GM15510 (cell line): ENCODE measurements around the gene PHOX2A.

Experiments used
- POLR2A ChIP-seq: IDR thresholded peaks from 3 replicates; pipeline ENCODE4 v1.6.1; 2011; ENCODE audit warnings: borderline replicate concordance; ENCODE audit not compliant: insufficient read length; ENCODE audit errors: extremely low read depth

PHOX2A gene

DNA sequence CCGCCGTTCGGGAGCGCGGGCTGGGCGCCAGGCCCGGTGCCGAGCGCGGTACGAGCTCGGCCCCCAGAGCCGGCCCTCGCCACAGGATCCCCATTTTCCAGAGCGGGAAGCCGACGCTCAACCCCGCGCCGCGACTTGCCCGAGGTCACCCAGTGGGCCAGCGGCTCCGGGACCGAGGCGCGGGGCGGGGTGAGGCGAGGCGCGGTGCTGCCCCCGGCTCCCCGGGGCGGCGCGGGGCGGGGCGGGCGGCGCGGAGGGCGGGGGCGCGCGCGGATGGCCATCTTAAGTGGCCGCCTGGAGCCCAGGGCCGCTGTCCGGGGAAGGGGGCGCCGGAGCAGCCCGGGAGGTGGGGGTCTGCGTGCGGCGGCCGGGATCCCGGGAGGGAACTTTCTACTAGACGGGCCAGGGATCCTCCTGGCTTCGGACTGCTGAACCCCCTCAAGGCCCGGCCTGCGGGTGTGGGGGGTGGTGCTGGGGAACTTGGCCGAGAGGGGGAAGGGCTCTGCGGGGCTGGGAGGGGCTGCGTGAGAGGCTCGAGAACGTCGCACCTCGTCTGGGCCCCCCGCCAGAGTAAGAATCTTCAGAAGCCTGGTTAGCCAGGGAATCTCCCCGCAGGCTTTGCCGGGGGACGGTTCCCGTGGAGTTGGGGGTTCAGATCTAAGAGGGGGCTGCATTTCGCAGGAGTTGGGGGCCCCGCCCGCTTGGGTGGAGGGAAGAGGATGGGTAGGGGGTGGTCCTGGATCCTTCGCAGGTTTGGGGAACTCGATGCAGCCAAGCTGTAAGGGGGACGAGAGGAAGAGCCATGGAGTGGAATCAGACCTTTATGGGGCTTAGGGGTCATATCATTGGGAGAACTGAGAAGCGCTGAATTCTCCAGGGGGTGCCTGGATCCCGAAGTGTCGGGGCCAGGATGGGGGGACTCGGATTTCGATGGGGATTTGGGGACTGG is 20.1 kb downstream of the PHOX2A start:
- peak; percentile 52 for TF ChIP-seq POLR2A

DNA sequence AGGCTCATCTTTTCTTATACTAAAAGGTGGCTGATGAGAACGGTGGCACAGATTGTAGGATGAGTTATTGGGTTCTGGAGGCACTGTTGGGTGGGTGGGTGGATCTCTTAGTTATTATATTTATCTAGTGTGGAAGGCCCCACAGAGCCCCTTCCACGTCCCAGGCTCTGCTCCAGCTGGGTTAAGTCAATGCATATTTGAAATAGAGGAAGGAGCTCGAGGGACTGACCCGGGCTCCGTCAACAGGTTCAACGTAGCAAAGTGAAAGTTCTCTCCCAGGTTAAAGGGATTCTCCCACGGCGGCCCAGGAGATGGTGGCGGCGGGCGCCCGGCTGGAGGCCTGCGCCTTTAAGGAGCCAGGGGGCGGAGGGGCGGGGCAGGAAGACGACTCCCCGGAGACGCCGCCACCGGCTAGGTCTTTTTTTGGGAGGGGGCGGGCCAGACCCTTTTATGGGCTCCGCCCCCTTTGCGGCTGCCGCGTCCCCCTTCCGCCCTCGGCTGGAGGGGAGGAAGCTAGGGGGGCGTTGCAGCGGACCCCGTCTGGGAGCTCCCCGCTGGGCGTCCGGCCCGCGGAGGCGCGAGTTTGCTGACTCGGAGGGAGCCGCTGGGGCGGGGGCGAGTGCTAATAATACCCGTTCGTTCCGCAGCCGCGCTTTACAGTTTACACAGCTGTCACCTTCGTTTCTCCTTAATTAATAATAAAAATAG is 20.9 kb downstream of the PHOX2A start:
- peak; percentile 55 for TF ChIP-seq POLR2A

DNA sequence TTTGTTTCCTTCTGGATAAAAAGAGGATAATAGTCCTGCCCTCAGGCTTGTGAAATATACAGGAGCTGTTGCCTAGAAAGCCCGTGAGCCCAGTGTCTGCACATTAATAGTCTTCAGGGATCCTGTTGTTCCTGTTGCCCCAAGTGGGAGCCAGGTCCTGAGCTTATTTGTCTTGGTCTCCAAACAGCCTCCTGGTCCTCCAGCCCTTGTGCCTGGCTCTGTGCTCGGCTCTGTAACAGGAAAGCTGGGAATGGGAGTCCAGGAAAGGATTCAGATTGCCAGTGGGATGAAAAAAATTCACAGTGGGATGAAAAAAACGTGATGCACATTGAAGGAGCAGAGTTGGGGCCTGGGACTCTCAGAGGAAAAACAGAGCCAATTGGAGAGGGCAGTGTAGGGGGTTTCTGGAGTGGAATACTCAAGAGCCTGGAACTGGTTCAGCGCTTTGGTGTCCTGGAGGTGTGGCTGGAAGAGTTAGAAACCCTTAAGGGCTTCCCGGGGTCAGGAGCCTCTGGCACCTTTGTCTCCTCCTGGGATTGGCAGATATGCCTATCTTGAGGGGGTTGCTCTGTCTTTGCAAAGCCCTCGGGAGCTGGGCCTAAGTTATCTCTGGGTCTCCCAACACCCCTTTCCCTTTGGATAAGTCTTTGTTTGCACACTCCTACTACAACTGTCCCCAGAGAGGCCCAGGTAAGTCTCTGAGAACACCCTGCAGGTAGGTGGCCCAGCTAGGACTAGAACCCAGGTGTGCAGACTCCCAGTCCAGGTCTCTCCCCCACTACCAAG is 21.7 kb downstream of the PHOX2A start:
- no peak for TF ChIP-seq POLR2A

DNA sequence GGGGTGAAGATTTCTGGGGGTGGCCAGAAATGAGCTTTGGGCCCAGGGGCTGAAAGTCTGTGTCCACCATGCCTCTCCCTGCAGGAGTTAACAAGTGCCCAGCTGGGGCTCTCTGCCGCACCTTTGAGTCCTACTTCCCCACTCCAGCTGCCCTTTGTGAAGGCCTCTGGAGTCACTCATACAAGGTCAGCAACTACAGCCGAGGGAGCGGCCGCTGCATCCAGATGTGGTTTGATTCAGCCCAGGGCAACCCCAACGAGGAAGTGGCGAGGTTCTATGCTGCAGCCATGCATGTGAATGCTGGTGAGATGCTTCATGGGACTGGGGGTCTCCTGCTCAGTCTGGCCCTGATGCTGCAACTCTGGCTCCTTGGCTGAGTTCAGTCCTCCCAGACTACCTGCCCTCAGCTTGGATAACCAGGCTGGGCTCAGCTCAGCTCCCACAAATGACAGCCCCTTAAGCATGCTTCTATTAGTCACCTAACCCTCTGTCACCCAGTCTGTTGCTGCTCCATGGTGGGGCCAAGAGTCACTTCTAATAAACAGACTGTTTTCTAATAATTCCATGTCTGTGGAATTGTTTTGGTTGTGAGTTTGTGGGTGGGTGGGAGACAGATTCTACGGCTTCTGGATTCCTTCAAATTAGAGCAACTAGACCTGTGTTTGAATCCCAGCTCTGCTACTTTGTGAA is 22.4 kb downstream of the PHOX2A start:
- no peak for TF ChIP-seq POLR2A

DNA sequence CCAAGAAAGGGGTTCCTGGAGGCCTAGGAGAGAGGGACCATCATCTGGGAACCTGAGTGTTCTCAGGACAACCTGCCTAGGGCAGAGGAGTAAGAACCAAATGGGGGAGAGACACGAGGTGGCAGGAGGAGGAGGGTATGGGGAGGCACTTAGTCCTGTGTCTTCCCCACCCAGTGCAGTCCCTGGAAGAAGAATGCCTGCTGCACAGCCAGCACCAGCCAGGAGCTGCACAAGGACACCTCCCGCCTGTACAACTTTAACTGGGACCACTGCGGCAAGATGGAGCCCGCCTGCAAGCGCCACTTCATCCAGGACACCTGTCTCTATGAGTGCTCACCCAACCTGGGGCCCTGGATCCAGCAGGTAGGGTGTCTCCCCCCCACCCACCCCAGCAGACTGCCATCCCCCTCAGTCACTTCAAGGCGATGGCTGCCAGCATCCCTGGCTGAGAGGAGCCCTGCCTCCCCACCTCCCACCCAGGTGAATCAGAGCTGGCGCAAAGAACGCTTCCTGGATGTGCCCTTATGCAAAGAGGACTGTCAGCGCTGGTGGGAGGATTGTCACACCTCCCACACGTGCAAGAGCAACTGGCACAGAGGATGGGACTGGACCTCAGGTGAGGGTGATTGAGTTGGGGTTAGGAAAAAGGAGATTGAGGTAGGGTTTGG is 23.1 kb downstream of the PHOX2A start:
- TF ChIP-seq POLR2A = no peak

DNA sequence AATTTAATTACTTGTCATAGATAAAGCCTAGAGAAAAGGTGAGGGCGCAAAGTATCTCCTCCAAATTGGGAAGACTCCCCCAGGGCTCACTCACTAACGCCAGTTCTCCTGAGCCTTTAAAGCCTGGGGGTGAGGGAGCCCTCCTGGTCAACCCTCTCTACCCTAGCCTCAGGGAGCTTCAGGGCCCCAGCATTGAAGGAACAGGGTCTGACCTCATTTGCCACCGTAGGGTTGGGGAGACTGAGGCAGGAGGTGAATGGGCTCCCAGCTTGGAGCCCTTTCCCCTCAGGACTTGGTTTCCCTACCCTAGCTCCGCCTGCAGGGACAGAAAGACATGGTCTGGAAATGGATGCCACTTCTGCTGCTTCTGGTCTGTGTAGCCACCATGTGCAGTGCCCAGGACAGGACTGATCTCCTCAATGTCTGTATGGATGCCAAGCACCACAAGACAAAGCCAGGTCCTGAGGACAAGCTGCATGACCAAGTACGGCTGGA is 25.7 kb downstream of the PHOX2A start:
- no peak for TF ChIP-seq POLR2A

GRCh38 chr11:72217841-72218240 is 26.1 kb downstream of the PHOX2A start:
- no peak for TF ChIP-seq POLR2A

DNA sequence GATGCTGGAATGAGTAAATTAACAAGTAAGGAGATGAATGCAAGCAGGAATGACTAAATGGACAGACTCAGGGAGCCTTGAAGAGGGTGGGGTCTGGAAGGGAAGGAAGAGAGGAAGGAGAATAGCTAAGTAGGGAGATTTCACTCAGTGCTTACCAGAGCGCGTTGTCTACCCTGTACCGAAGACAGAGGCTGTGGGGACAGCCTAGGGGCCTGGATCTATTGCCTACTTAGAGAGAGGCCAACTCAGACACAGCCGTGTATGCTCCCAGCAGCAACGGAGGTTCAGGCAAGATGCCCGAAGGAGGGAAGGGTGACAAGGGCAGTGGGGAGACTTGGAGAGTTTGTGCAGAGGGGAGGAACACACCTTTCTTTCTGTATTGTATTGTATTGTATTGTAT is 27.3 kb downstream of the PHOX2A start, which contains the start of gene FOLR2:
TSS of gene FOLR2 (plus strand) at position 157 of the 400 bp plus-strand sequence. CDS start 1,791 bp downstream, outside the sequence.
- TF ChIP-seq POLR2A = no peak

DNA sequence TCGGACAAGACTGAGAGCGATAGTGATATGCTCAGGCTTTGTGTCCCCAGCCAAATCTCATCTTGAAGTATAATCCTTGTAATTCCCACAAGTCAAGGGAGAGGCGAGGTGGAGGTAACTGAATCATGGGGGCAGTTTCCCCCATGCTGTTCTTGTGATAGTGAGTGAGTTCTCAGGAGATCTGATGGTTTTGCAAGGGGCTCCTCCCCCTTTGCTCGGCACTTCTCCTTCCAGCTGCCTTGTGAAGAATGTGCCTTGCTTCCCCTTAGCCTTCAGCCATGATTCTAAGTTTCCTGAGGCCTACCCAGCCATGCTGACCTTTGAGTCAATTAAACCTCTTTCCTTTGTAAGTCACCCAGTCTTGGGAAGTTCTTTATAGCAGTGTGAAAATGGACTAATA is 34.9 kb downstream of the PHOX2A start:
- TF ChIP-seq POLR2A = no peak

GRCh38 chr11:72208281-72208680 is 35.7 kb downstream of the PHOX2A start:
- TF ChIP-seq POLR2A = no peak

DNA sequence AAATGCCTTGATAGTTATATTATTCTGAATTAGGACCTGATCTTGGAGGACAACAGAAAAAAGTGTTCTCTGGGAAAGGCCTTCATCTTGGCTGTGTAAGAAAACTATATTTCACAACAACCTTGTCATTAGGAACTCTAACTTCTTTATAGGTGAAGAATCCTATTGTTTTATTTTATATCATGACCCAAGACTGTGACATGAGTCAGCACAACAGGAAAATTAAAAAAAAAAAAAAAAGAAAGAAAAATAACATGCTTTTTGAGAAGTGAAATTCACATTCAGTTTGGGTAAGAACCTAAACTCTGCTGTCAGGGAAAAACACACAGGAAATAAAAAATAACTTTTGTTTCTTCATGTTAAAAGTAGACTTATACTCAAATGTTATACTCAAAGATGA is 39.1 kb downstream of the PHOX2A start:
- no peak for TF ChIP-seq POLR2A

- TF ChIP-seq POLR2A = no peak
Observed at GRCh38 chr11:72203163-72203562, 40.8 kb downstream of the PHOX2A start.

- no peak for TF ChIP-seq POLR2A
Observed at GRCh38 chr11:72202571-72202970, 41.4 kb downstream of the PHOX2A start.

- no peak for TF ChIP-seq POLR2A
Observed at GRCh38 chr11:72195518-72196270, 48.3 kb downstream of the PHOX2A start.

GRCh38 chr11:72191961-72192381 is 52.0 kb downstream of the PHOX2A start, which contains the start of gene FOLR1:
Gene FOLR1, plus strand, starts transcription at chr11:72192140. Its CDS starts 34 bp downstream, at chr11:72192174.
- TF ChIP-seq POLR2A = no peak
